SK-N-SH (cell line): ENCODE data around the gene LIPJ. TPM values are rescaled to one million over a fixed set of nuclear protein-coding genes. Genes with fewer than 3 reads are reported as not detected.

Experiments used
- CTCF ChIA-PET: fragments of 300-600, 350-600 bp; formaldehyde crosslinking; extraction: SDS; loops from one replicate; lab custom pipeline; 2021; lab: Yijun Ruan, JAX
- POLR2A ChIA-PET: fragments of 350-600 bp; sonication (Branson Sonifier 250); formaldehyde crosslinking; extraction: SDS; loops from one replicate; lab custom pipeline; 2020; ENCODE audit warnings: antibody characterized with exemption, inconsistent platforms; lab: Yijun Ruan, JAX
- DNase-seq: peaks from one replicate; pipeline ENCODE4 v3.0.0; 2012
- H2AFZ ChIP-seq: fragments of 200-600 bp; sonication (generic); 2 replicates; pipeline ENCODE4 v1.8.1; 2016; ENCODE audit warnings: antibody characterized with exemption, mild to moderate bottlenecking, low read depth
- H3F3A ChIP-seq: fragments of 200-600 bp; sonication (generic); replicated peaks from 2 replicates; pipeline ENCODE3; 2016; ENCODE audit warnings: antibody characterized with exemption, mild to moderate bottlenecking; ENCODE audit not compliant: insufficient read depth
- H3K27ac ChIP-seq, 2 experiments: fragments of 200-500 bp in 1 of 2; fragments of 200-600 bp in 1 of 2; sonication (Bioruptor generic) in 1 of 2; sonication (generic), shearing (Covaris generic) in 1 of 2; 2 replicates each; pipeline versions ENCODE4 v1.5.1 to v1.6.1; 2014 to 2016; ENCODE audit warnings: low read depth in 2 of 2, inconsistent platforms in 1 of 2, low read length in 1 of 2, mild to moderate bottlenecking in 1 of 2, mixed read lengths in 1 of 2
- H3K27me3 ChIP-seq: fragments of 200-600 bp; sonication (generic), shearing (Covaris generic); 2 replicates; pipeline ENCODE4 v1.6.1; 2016; ENCODE audit warnings: mixed run types; ENCODE audit not compliant: insufficient read depth
- H3K36me3 ChIP-seq, 2 experiments: fragments of 200-500 bp in 1 of 2; fragments of 200-600 bp in 1 of 2; sonication (Bioruptor generic) in 1 of 2; sonication (generic) in 1 of 2; replicated peaks in 1 of 2; 2 replicates each; pipeline versions ENCODE3 to v1.5.1; 2014 to 2016; ENCODE audit warnings: low read length in 1 of 2, mild to moderate bottlenecking in 1 of 2; ENCODE audit not compliant: insufficient read depth in 2 of 2, control insufficient read depth in 1 of 2
- H3K4me1 ChIP-seq, 2 experiments: fragments of 200-500 bp in 1 of 2; fragments of 200-600 bp in 1 of 2; sonication (Bioruptor generic) in 1 of 2; sonication (generic), shearing (Covaris generic) in 1 of 2; 2 replicates each; pipeline versions ENCODE4 v1.5.1 to v1.6.1; 2014 to 2016; ENCODE audit warnings: low read depth in 1 of 2, low read length in 1 of 2, mixed run types in 1 of 2; ENCODE audit not compliant: insufficient read depth in 2 of 2, control insufficient read depth in 1 of 2
- H3K4me2 ChIP-seq: fragments of 200-600 bp; sonication (generic), shearing (Covaris generic); 2 replicates; pipeline ENCODE4 v1.6.1; 2017; ENCODE audit warnings: mixed run types
- H3K4me3 ChIP-seq, 2 experiments: fragments of 200-500 bp in 1 of 2; fragments of 200-600 bp in 1 of 2; sonication (Bioruptor generic) in 1 of 2; sonication (generic), shearing (Covaris generic) in 1 of 2; 2 replicates each; pipeline versions ENCODE4 v1.5.1 to v1.8.1; 2014 to 2016; ENCODE audit warnings: low read depth in 2 of 2, inconsistent platforms in 1 of 2, low read length in 1 of 2, mild to moderate bottlenecking in 1 of 2, mixed read lengths in 1 of 2, moderate library complexity in 1 of 2
- H3K79me2 ChIP-seq: fragments of 200-600 bp; sonication (generic); 2 replicates; pipeline ENCODE4 v1.8.1; 2017; ENCODE audit warnings: mild to moderate bottlenecking; ENCODE audit not compliant: insufficient read depth
- H3K9ac ChIP-seq: fragments of 200-600 bp; sonication (generic); 2 replicates; pipeline ENCODE4 v1.6.1; 2017; ENCODE audit warnings: mixed run types
- H3K9me2 ChIP-seq: fragments of 200-600 bp; sonication (generic); 2 replicates; pipeline ENCODE4 v1.6.1; 2017; ENCODE audit warnings: mixed run types
- H3K9me3 ChIP-seq: fragments of 200-600 bp; sonication (generic); 2 replicates; pipeline ENCODE4 v1.6.1; 2017; ENCODE audit warnings: mixed run types, mild to moderate bottlenecking, moderate library complexity
- H4K20me1 ChIP-seq: fragments of 200-600 bp; sonication (generic); 2 replicates; pipeline ENCODE4 v1.6.1; 2017; ENCODE audit warnings: mild to moderate bottlenecking, mixed run types; ENCODE audit not compliant: insufficient read depth
- CHD2 ChIP-seq: fragments of 150-350 bp; IDR thresholded peaks from 2 replicates; pipeline ENCODE4 v1.6.1; 2018; ENCODE audit warnings: low read length; ENCODE audit not compliant: partially characterized antibody
- CTCF ChIP-seq: fragments of 200-600 bp; sonication (generic); IDR thresholded peaks from 2 replicates; pipeline ENCODE4 v1.6.1; 2017; ENCODE audit warnings: antibody characterized with exemption, mild to moderate bottlenecking, moderate library complexity
- JUND ChIP-seq: IDR thresholded peaks from 2 replicates; pipeline ENCODE4 v1.4.0; 2012
- MEF2A ChIP-seq: IDR thresholded peaks from 2 replicates; pipeline ENCODE4 v1.4.0; 2012; ENCODE audit warnings: low read depth, borderline replicate concordance
- PBX3 ChIP-seq: IDR thresholded peaks from 2 replicates; pipeline ENCODE4; 2012
- RAD21 ChIP-seq: IDR thresholded peaks from 2 replicates; pipeline ENCODE4 v1.6.1; 2012; ENCODE audit warnings: mild to moderate bottlenecking, low read length
- REST ChIP-seq: IDR thresholded peaks from 2 replicates; pipeline ENCODE4 v1.6.1; 2012; ENCODE audit warnings: mild to moderate bottlenecking, low read depth, low read length, moderate library complexity
- RXRA ChIP-seq: IDR thresholded peaks from 2 replicates; pipeline ENCODE4 v1.4.0; 2012; ENCODE audit warnings: low read depth, mild to moderate bottlenecking, borderline replicate concordance
- SMC3 ChIP-seq: IDR thresholded peaks from 2 replicates; pipeline ENCODE4 v1.6.1; 2012; ENCODE audit warnings: low read depth, low read length, improper control_type of control experiment
- TEAD4 ChIP-seq: IDR thresholded peaks from 2 replicates; pipeline ENCODE4 v1.4.0; 2012; ENCODE audit warnings: mild to moderate bottlenecking, borderline replicate concordance; ENCODE audit not compliant: insufficient read depth
- WGBS: methylation state at CpG from one replicate; pipeline ENCODE4 v1.1.6; 2017; ENCODE audit warnings: low lambda C conversion rate; 5-methylcytosine and 5-hydroxymethylcytosine counted together
- polyA plus RNA-seq, 3 experiments: library from polyadenylated mRNA; depleted of rRNA; stranded (reverse); fragments of >200 nt; gene quantifications; 2 replicates each; pipeline ENCODE4 v1.2.3, GENCODE V29; 2012
- TF ChIP-seq, protein P1 (sequence below): fragments of 150-350 bp; IDR thresholded peaks from 2 replicates; pipeline ENCODE4 v1.6.1; 2017; ENCODE audit warnings: antibody characterized with exemption, low read length, low read depth, borderline replicate concordance

LIPJ gene
- polyA plus RNA-seq, 1 of the 3 experiments (the other 2 are of a cell fraction), result not detected

DNA sequence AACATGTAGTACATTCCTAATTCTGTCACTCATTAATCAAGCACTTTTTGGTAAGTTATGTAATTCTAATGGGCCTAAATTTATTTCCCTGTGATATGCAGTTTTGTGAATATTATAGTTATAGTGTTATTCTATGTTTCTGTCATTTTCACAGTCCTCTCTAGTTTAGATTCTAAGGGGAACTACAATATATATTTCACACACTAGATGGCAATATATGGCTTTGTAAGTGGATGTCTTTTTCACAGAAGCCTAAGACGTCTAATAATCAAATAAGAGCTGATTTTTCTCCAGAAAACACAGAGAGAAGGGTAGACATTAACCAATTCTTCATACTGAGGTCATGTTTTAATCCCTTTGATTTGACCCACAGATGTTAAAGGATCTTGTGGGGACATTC, 21.5 kb upstream of the LIPJ start:
- no peaks in the 10 kb centered on the region for H3K9me2 ChIP-seq
- H2AFZ ChIP-seq, result peak overlapping the region; percentile 23; the same call in 1 of the 2 replicates
- TF ChIP-seq CTCF, result peak; percentile 76
- TF ChIP-seq REST, result no peak
- no peak for TF ChIP-seq CHD2
- TF ChIP-seq RAD21, result peak; percentile 87
- TF ChIP-seq SMC3, result peak; percentile 47
- no peak for TF ChIP-seq RXRA
- no peak for TF ChIP-seq TEAD4
- no peak for TF ChIP-seq PBX3
- no peak for TF ChIP-seq JUND
- TF ChIP-seq, protein P1, sequence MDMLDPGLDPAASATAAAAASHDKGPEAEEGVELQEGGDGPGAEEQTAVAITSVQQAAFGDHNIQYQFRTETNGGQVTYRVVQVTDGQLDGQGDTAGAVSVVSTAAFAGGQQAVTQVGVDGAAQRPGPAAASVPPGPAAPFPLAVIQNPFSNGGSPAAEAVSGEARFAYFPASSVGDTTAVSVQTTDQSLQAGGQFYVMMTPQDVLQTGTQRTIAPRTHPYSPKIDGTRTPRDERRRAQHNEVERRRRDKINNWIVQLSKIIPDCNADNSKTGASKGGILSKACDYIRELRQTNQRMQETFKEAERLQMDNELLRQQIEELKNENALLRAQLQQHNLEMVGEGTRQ, result no peak
- TF ChIP-seq MEF2A, result no peak
- H3K27ac ChIP-seq, result no peak overlapping the region
- H3K4me3 ChIP-seq, result no peak overlapping the region
- H3K4me1 ChIP-seq, result 0 out of 4 replicates have a peak, but pooled peaks cover 0 to 3% of the 10 kb centered on the region in 2 experiments
- no peaks in the 10 kb centered on the region for H4K20me1 ChIP-seq
- no peaks in the 10 kb centered on the region for H3K27me3 ChIP-seq
- no peak overlapping the region for H3K9ac ChIP-seq
- H3F3A ChIP-seq, result no peaks in the 10 kb centered on the region
- H3K36me3 ChIP-seq, result no peaks in the 10 kb centered on the region
- ChIA-PET CTCF (interaction anchor here (0.6 to 7.5 kb wide), 51 partner anchors 10 to 914 kb away, joined by 3 to 58 read pairs (median 5); partner anchors contain the start of genes FAS and LIPM), POLR2A (no interaction called here)
- 0% methylated on average over 1 of the region's 1 CpG for WGBS
- H3K9me3 ChIP-seq, result no peaks in the 10 kb centered on the region
- H3K79me2 ChIP-seq, result no peaks in the 10 kb centered on the region
- H3K4me2 ChIP-seq, result no peak overlapping the region
- DNase-seq, result peak; percentile 22
